Natural killer cell (primary cell): ENCODE measurements around the gene PRKCQ. TPM values are rescaled to one million over a fixed set of nuclear protein-coding genes. Genes with fewer than 3 reads are reported as not detected.

Source experiments
- ATAC-seq, 3 donors: fragments of 150-1000 bp in 2 of 3; fragments of 200-7000 bp in 1 of 3; cut with Tn5 transposase; 1 replicate in 1 of 3; 2 replicates in 2 of 3; pipeline ENCODE4 v1.10.0; 2021; ENCODE audit warnings: mild to moderate bottlenecking in 2 of 3, moderate library complexity in 2 of 3
- DNase-seq, 2 donors: peaks; one replicate each; pipeline versions ENCODE4 v3.0.0 to v3.0.0-alpha.2; 2013 to 2021; ENCODE audit warnings: mixed read lengths in 1 of 2
- H3K27ac ChIP-seq: one replicate; pipeline ENCODE4 v1.5.1; 2013; ENCODE audit warnings: mild to moderate bottlenecking, low read length
- H3K27me3 ChIP-seq: one replicate; pipeline ENCODE4 v1.6.1; 2013; ENCODE audit warnings: low read length; ENCODE audit not compliant: control insufficient read depth, insufficient read depth
- H3K36me3 ChIP-seq: one replicate; pipeline ENCODE4 v1.6.1; 2013; ENCODE audit warnings: low read length; ENCODE audit not compliant: control insufficient read depth, insufficient read depth
- H3K4me1 ChIP-seq: one replicate; pipeline ENCODE4 v1.6.1; 2013; ENCODE audit warnings: low read length; ENCODE audit not compliant: control insufficient read depth, insufficient read depth
- H3K4me3 ChIP-seq: one replicate; pipeline ENCODE4 v1.5.1; 2013; ENCODE audit warnings: low read length
- H3K9me3 ChIP-seq: one replicate; pipeline ENCODE4 v1.6.1; 2013; ENCODE audit warnings: low read length; ENCODE audit not compliant: control insufficient read depth, insufficient read depth
- H3K27ac Mint-ChIP-seq, 2 donors: one replicate each; pipeline ENCODE4 v1.8.0; 2022; ENCODE audit warnings: mild to moderate bottlenecking in 2 of 2, mixed read lengths in 2 of 2, moderate library complexity in 1 of 2
- H3K27me3 Mint-ChIP-seq, 2 donors: one replicate each; pipeline ENCODE4 v1.8.0; 2022; ENCODE audit warnings: low read depth in 2 of 2, mixed read lengths in 2 of 2
- H3K36me3 Mint-ChIP-seq: one replicate; pipeline ENCODE4 v1.8.0; 2022; ENCODE audit warnings: mixed read lengths
- H3K4me1 Mint-ChIP-seq, 2 donors: one replicate each; pipeline ENCODE4 v1.8.0; 2022; ENCODE audit warnings: mixed read lengths in 2 of 2
- H3K4me3 Mint-ChIP-seq: one replicate; pipeline ENCODE4 v1.8.0; 2022; ENCODE audit warnings: mild to moderate bottlenecking, moderate library complexity, mixed read lengths
- H3K9me3 Mint-ChIP-seq, 2 donors: one replicate each; pipeline ENCODE4 v1.8.0; 2022; ENCODE audit warnings: mixed read lengths in 2 of 2
- CTCF ChIP-seq: fragments of 200-600 bp; IDR thresholded peaks from one replicate; pipeline ENCODE4 v1.8.0; 2022; ENCODE audit warnings: antibody characterized with exemption
- WGBS: methylation state at CpG from one replicate; pipeline ENCODE4 v1.1.7; 2013; ENCODE audit warnings: missing lambda C conversion rate; ENCODE audit not compliant: insufficient coverage; 5-methylcytosine and 5-hydroxymethylcytosine counted together
- intact Hi-C: fragments of 100-400 bp; cut with micrococcal nuclease; formaldehyde crosslinking; loops from one replicate; pipeline ENCODE4 v1.14.2; 2022
- total RNA-seq, 4 donors: library from RNA; stranded (reverse); fragments of 120-200 nt in 1 of 4; gene quantifications; one replicate each; pipeline versions ENCODE4 v1.2.3 to v1.2.4, GENCODE V29; 2013 to 2022

The PRKCQ gene
- total RNA-seq: 10 to 100 TPM; 46.5 to 69.5 (median 61.3) TPM
- total RNA-seq (2013): 57.9 TPM

- TF ChIP-seq CTCF: no peak
- intact Hi-C loops: loop anchor here (1.0 to 5.0 kb wide), 4 partner anchors 17 to 107 kb away; no protein-coding TSS in a partner anchor
- H3K4me3 ChIP-seq: peak within 1 kb of the TSS; percentile 88
- H3K27me3 ChIP-seq: no peaks in the 10 kb centered on the region
- Mint-ChIP-seq H3K27me3 (no peaks in the 10 kb centered on the region), H3K9me3 (no peaks in the 10 kb centered on the region), H3K27ac (peak within 1 kb of the TSS; percentile 85 to 92), H3K4me3 (peak within 1 kb of the TSS; percentile 95), H3K36me3 (peaks cover 18% of the 10 kb centered on the region), H3K4me1 (peaks cover 79 to 90% of the 10 kb centered on the region in 2 donors)
- H3K27ac ChIP-seq: peak within 1 kb of the TSS; percentile 89
- no peak for DNase-seq
- under 1% methylated on average over 41 of the region's 41 CpGs for WGBS
- peaks cover 56% of the 10 kb centered on the region for H3K4me1 ChIP-seq
- ATAC-seq: no peak
- no peaks in the 10 kb centered on the region for H3K9me3 ChIP-seq
- H3K36me3 ChIP-seq: peaks cover 6% of the 10 kb centered on the region
These were observed at the start of gene PRKCQ for GRCh38 chr10:6579904-6580278. PRKCQ (minus strand) TSS chr10:6580276; CDS start chr10:6515135, 65,141 bp downstream.

DNA sequence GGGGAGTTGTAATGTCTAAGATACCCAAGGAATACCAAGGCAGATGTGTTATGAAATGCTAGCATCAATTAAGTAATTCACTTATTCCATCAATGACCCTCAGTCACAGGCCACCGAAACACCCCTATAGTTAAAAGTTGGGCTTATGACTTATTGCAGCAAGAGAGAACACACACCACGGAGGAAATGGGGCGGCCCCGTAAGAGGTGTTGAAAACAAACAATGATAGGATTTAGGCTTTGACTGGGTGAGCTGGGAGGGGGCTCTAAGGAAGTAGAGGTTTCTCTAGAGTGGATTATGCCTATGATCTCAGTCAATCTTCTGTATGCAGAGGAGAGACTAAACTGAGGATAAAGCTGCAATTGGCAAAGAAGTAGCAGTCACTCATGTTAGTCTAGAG, 45.4 kb upstream of the PRKCQ start:
- ATAC-seq (peak in 1 of 3 donors; percentile 56), DNase-seq (no peak)
- Histone ChIP-seq H3K9me3 (no peaks in the 10 kb centered on the region), H3K36me3 (no peaks in the 10 kb centered on the region), H3K4me3 (no peak overlapping the region), H3K4me1 (no peaks in the 10 kb centered on the region), H3K27me3 (no peaks in the 10 kb centered on the region), H3K27ac (no peak overlapping the region)
- Mint-ChIP-seq H3K27ac (no peak overlapping the region), H3K4me3 (no peak overlapping the region), H3K36me3 (no peaks in the 10 kb centered on the region), H3K27me3 (no peaks in the 10 kb centered on the region), H3K9me3 (no peaks in the 10 kb centered on the region), H3K4me1 (peaks cover 5 to 10% of the 10 kb centered on the region in 2 donors)
- 81% methylated on average over 3 of the region's 4 CpGs for WGBS
- intact Hi-C loops: no loop called here
- TF ChIP-seq CTCF: no peak

- H3K27me3 ChIP-seq: no peaks in the 10 kb centered on the region
- no peak overlapping the region for H3K4me3 Mint-ChIP-seq
- H3K9me3 Mint-ChIP-seq: no peaks in the 10 kb centered on the region
- DNase-seq: no peak
- no peak for ATAC-seq
- TF ChIP-seq CTCF: no peak
- H3K36me3 ChIP-seq: no peaks in the 10 kb centered on the region
- peaks cover 5 to 10% of the 10 kb centered on the region in 2 donors for H3K4me1 Mint-ChIP-seq
- H3K27me3 Mint-ChIP-seq: no peaks in the 10 kb centered on the region
- H3K4me1 ChIP-seq: no peaks in the 10 kb centered on the region
- H3K9me3 ChIP-seq: no peaks in the 10 kb centered on the region
- H3K27ac Mint-ChIP-seq: no peak overlapping the region
- no peak overlapping the region for H3K27ac ChIP-seq
- intact Hi-C loops: no loop called here
- H3K36me3 Mint-ChIP-seq: no peaks in the 10 kb centered on the region
- no peak overlapping the region for H3K4me3 ChIP-seq
- 90% methylated on average over 2 of the region's 3 CpGs for WGBS
These were observed 44.3 kb upstream of the PRKCQ start for GRCh38 chr10:6624392-6624791.

DNA sequence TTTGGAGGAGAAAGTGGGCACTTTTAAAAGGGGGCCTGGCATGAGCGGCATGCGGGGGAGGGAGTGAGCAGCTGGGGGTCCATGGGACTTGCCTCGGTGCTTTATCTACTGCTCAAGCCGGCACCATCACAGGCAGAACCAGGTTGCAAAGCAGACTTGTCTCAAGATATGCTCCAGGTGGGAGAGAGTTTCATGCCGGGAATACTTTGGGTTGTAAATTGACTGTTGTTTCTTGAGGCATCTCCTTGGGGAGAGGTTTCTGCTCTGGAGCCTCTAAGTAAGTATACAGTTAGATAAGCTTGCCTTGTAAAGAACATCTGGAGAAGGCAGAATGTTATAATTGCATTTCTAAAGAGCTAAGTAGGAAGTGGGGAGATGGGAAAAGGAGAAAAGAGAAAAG, 42.8 kb upstream of the PRKCQ start:
- WGBS: 84% methylated on average over 5 of the region's 5 CpGs
- no peak overlapping the region for H3K27ac Mint-ChIP-seq
- H3K4me1 Mint-ChIP-seq: peaks cover 5 to 10% of the 10 kb centered on the region in 2 donors
- TF ChIP-seq CTCF: no peak
- Histone ChIP-seq H3K36me3 (no peaks in the 10 kb centered on the region), H3K27me3 (no peaks in the 10 kb centered on the region), H3K4me1 (no peaks in the 10 kb centered on the region), H3K4me3 (no peak overlapping the region), H3K27ac (no peak overlapping the region), H3K9me3 (no peaks in the 10 kb centered on the region)
- no peak for ATAC-seq
- H3K27me3 Mint-ChIP-seq: no peaks in the 10 kb centered on the region
- intact Hi-C loops: no loop called here
- no peak overlapping the region for H3K4me3 Mint-ChIP-seq
- H3K9me3 Mint-ChIP-seq: no peaks in the 10 kb centered on the region
- DNase-seq: no peak
- no peaks in the 10 kb centered on the region for H3K36me3 Mint-ChIP-seq
